Subcutaneous abdominal adipose tissue (tissue), 5 donors: Measurements from ENCODE around the gene FBXO24.
"Not testable (repeated sequence)": the region's sequence is repeated elsewhere in the genome, so short reads cannot be mapped to it uniquely, and the experiment has no call there.

Source experiments
- H3K27ac ChIP-seq: one replicate; pipeline ENCODE4 v1.7.0; 2013; ENCODE audit warnings: low read depth, mild to moderate bottlenecking, inconsistent platforms, low read length, moderate library complexity
- H3K27me3 ChIP-seq, 5 donors: one replicate each; pipeline ENCODE4 v1.7.0; 2013; ENCODE audit warnings: low read length in 5 of 5, inconsistent platforms in 1 of 5; ENCODE audit not compliant: control insufficient read depth in 5 of 5, insufficient read depth in 4 of 5
- H3K36me3 ChIP-seq, 5 donors: one replicate each; pipeline ENCODE4 v1.7.0; 2013; ENCODE audit warnings: low read length in 5 of 5; ENCODE audit not compliant: control insufficient read depth in 5 of 5, insufficient read depth in 5 of 5
- H3K4me1 ChIP-seq, 5 donors: one replicate each; pipeline ENCODE4 v1.7.0; 2013; ENCODE audit warnings: low read length in 5 of 5, mild to moderate bottlenecking in 3 of 5, moderate library complexity in 1 of 5; ENCODE audit not compliant: control insufficient read depth in 5 of 5, insufficient read depth in 5 of 5
- H3K4me3 ChIP-seq, 5 donors: one replicate each; pipeline ENCODE4 v1.7.0; 2013; ENCODE audit warnings: low read length in 5 of 5, low read depth in 1 of 5
- H3K9ac ChIP-seq, 5 donors: one replicate each; pipeline ENCODE4 v1.7.0; 2013; ENCODE audit warnings: low read length in 5 of 5, mild to moderate bottlenecking in 4 of 5, moderate library complexity in 3 of 5
- H3K9me3 ChIP-seq, 5 donors: one replicate each; pipeline ENCODE4 v1.7.0; 2013; ENCODE audit warnings: low read length in 5 of 5; ENCODE audit not compliant: control insufficient read depth in 5 of 5
- donor health status: healthy.
- donor health status: healthy.
- donor health status: healthy.
- donor health status: healthy.
- donor health status: healthy.

The FBXO24 gene

DNA sequence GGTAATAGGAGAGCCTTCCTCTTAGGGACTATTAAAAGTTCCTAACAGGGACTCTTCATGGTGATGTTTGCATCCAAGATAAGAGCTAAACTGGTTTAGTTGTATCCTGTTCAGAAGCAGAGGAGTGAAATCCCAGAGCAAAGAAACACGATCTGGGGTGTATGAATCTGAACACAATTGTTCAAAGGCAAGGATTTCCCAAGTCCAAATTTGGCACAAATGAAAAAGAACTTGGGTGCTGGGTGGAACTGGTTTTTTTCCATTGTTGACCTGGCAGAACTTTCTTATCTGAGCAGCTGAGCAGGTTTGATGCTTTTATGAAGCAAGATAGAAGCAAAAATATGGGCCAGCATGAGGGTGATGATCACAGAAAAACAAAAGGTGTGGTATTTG lies 41.2 kb upstream of the FBXO24 start:
- peak overlapping the region in 2 of 5 donors; percentile 19 to 33 for H3K9ac ChIP-seq
- H3K9me3 ChIP-seq, result no peaks in the 10 kb centered on the region
- H3K4me1 ChIP-seq, result peaks cover 9 to 57% (median 20%) of the 10 kb centered on the region in 5 donors
- no peak overlapping the region for H3K4me3 ChIP-seq
- peaks cover 0 to 4% (median 0%) of the 10 kb centered on the region in 5 donors for H3K36me3 ChIP-seq
- H3K27me3 ChIP-seq, result no peaks in the 10 kb centered on the region
- peak overlapping the region; percentile 83 for H3K27ac ChIP-seq

DNA sequence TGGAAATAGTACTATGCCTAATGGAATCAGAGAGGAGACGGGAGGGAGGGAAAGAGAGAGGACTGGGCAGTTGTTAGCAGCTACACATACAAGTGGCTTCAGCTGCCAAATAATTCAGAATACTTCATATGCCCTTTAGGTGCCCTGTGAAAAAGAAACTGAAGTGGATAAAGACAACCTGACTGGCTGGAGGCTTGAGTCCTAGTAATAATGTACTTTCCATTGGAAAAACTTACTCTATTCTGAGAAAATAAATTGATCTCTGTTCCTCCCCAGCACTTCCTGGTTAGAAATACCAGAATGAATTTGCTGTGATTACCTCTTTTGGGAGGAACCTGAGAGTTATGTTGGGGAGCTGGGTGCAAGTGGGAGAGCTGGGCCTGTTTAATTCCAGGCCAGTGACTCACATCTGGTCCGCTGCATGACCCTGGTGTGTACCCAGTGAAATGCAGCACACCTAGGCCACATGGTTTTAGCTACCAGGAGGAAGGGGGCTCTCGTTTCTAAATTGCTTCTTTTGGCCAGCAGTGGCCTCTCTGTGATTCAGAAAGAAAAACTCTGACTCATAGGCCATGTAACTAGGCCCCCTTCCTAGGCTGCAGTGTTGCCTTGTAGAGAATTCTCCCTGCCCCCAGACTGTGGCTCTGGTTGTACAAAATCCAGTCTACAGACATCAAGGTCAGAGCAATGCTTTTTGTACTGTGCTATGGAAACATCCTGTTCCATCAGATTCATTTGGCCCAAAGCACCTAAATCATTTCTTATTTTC lies 40.6 kb upstream of the FBXO24 start:
- Histone ChIP-seq H3K4me3 (no peak overlapping the region), H3K9me3 (no peaks in the 10 kb centered on the region), H3K27me3 (no peaks in the 10 kb centered on the region), H3K27ac (peak overlapping the region; percentile 83), H3K4me1 (peaks cover 6 to 52% (median 15%) of the 10 kb centered on the region in 5 donors), H3K36me3 (peaks cover 0 to 7% (median 2%) of the 10 kb centered on the region in 5 donors), H3K9ac (peak overlapping the region in 3 of 5 donors; percentile 19 to 49 (median 45))

DNA sequence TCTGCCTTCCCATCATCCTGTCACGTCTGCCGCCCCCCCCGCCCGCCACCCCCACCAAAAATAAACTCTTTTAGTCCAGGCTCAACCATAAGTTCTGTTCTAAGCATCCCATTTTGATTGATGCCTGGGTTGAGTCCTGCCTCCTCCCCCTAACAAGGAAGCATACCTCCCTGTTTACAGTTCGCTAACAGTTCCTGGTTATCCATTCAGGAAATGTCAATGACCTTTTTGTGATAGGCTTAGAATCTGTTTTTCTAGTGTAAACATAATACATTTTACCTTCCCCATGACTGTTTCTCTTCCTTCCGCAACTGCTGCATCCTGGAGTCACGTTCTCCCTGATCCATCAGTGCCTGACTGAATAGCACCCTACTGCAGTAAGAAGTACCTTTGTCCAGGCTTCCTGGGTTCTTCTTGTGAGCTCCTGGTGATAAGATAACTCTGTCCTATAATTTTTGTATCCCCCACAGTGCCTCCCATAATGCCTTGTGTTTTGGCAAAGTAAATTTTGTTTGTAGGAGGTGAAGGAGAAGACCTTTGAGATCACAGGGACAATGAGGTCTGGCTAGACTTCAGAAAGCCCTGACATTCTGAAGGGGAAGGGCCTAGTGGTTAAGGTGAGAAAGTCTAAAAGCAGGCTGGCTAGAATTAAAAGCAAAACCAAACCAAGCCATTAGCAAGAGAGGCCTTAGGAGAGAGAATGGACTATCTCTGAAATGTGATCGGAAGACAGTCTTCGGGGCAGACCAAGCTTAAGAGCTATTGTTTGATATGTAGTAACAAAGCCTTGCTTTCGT lies 39.8 kb upstream of the FBXO24 start:
- no peaks in the 10 kb centered on the region for H3K9me3 ChIP-seq
- H3K27ac ChIP-seq, result peak overlapping the region; percentile 83
- H3K4me1 ChIP-seq, result peaks cover 6 to 52% (median 15%) of the 10 kb centered on the region in 5 donors
- peak overlapping the region in 2 of 5 donors; percentile 45 to 56 for H3K9ac ChIP-seq
- H3K27me3 ChIP-seq, result no peaks in the 10 kb centered on the region
- peak overlapping the region in 1 of 5 donors; percentile 36 for H3K4me3 ChIP-seq
- H3K36me3 ChIP-seq, result peaks cover 0 to 9% (median 2%) of the 10 kb centered on the region in 5 donors

DNA sequence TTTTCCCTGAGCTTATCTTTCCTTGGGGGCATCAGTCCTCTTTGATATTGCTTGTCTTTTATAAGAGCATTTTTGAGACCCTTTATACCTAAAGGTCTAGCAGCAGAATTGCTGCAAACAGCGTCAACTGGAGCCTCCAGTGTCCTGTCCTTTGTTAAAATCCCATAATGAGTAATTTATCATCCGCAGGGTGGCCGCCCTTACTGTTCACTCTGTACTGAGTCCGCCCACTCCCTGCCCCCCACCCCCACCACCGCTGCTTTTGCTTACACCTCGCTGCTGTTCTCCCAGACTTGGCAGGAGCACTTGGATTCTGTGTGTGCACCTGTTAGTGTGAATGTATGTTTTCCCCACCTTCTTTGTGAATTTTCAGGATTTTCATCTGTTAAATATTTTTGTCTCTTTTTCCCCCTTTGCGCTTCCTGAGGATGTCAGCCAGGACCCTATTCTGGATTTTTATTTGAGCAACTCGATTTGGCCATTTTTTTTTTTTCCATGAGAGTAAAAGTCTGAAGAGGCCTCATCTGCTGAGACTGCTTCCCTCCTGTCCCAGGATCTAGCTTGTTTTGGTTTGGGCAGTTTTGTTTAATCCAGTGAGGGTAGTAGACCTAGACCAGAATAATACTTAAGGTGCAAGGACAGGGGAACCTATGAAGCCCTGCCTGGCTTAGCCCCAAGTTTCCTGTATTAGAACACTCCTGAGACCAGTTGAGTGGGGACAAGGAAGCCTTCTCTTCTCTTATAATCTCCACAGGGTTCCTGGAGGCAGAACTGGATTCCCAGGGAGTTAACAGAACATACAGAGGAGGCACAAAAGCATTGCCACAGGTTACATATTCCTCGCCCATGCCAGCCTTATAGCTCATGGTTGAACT lies 39.0 kb upstream of the FBXO24 start:
- peak overlapping the region in 3 of 5 donors; percentile 21 to 56 (median 39) for H3K9ac ChIP-seq

DNA sequence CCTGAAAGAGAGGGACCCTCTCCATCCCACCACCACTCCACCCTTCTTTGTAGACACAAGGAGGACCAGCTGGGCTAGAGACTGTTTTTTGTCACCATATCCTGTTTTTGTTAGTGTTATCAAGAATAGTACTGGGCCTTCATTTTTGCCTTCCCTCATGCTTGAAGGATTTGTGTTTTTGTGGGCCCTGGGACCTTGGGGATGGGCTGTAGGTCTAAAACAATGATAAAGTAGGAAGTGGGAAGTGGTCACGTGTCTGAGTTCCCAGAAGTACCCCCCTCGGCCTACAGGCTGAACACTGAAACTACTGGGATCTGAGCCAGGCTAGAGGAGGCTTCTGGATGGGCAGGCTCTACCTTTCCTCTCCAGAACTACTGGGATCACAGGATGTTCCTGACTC lies 38.3 kb upstream of the FBXO24 start:
- peak overlapping the region; percentile 35 for H3K27ac ChIP-seq
- no peaks in the 10 kb centered on the region for H3K9me3 ChIP-seq
- H3K4me3 ChIP-seq, result no peak overlapping the region
- H3K27me3 ChIP-seq, result no peaks in the 10 kb centered on the region
- H3K4me1 ChIP-seq, result peaks cover 6 to 52% (median 15%) of the 10 kb centered on the region in 5 donors
- peak overlapping the region in 1 of 5 donors; percentile 56 for H3K9ac ChIP-seq
- peaks cover 2 to 19% (median 8%) of the 10 kb centered on the region in 5 donors for H3K36me3 ChIP-seq

More for the DNA sequence above, 39.0 kb upstream of the FBXO24 start:
- no peaks in the 10 kb centered on the region for H3K9me3 ChIP-seq
- H3K36me3 ChIP-seq, result peaks cover 0 to 12% (median 2%) of the 10 kb centered on the region in 5 donors
- H3K27me3 ChIP-seq, result no peaks in the 10 kb centered on the region
- H3K4me1 ChIP-seq, result peaks cover 6 to 52% (median 15%) of the 10 kb centered on the region in 5 donors
- peak overlapping the region; percentile 83 for H3K27ac ChIP-seq
- H3K4me3 ChIP-seq, result no peak overlapping the region

DNA sequence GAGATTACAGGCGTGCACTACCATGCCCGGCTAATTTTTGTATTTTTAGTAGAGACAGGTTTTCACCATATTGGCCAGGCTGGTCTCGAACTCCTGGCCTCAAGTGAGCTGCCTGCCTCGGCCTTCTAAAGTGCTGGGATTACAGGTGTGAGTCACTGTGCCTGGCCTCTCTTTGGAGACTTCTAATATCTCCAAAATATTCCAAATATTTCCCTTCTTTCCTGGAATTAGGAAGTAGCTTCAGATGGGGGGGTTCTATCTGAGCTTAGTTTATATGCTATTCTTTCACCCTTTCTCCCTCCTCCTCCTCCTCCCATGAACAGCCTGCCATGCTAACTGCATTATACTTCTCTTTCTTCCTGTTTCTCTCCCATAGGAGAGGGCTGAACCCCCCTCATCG lies 37.7 kb upstream of the FBXO24 start:
- H3K9ac ChIP-seq, H3K4me3 ChIP-seq, H3K27me3 ChIP-seq, H3K9me3 ChIP-seq: not testable (repeated sequence)
- Histone ChIP-seq H3K4me1 (peaks cover 6 to 52% (median 15%) of the 10 kb centered on the region in 5 donors), H3K27ac (peak overlapping the region; percentile 35), H3K36me3 (peaks cover 2 to 23% (median 14%) of the 10 kb centered on the region in 5 donors)

DNA sequence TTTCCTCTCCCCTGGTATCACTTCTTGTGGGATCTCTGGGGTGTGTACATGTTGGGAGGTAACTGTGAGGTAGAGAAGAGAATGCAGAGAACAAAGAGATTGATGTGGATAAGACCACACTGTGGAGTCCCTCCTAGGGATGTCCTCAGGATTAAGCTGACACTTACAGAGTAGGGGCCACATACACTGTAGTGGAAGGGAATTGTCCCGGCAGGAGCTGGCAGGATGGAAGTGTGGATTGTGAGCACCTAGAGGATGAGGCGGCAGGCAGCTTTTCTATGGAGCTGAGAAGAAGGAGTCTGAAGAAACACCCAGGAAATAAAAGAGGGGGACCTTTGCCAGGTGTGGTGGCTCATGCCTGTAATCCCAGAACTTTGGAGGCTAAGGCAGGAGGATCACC lies 33.6 kb upstream of the FBXO24 start:
- H3K36me3 ChIP-seq, result peaks cover 2 to 39% (median 35%) of the 10 kb centered on the region in 5 donors
- H3K9me3 ChIP-seq, result no peaks in the 10 kb centered on the region

DNA sequence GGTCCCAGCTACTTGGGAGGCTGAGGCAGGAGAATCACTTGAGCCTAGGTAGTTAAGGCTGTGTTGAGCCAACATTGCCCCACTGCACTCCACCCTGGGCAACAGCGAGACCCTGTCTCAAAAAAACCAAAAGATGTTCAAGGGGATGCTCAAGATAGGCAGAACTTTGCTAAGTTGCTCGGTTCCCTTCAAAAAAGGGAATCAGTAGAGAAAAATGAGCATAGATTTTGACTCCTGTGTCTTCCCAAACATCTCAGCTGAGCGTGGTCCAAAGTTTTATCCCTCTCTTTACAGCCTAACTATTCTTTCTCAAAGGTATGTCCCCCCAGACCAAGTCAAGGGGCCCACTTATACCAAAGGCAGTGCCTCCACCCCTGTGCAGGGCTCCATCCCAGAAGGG lies 33.1 kb upstream of the FBXO24 start:
- Histone ChIP-seq H3K9me3 (no peaks in the 10 kb centered on the region), H3K27me3 (no peaks in the 10 kb centered on the region), H3K9ac (no peak overlapping the region), H3K4me1 (peaks cover 0 to 11% (median 9%) of the 10 kb centered on the region in 5 donors), H3K4me3 (no peak overlapping the region), H3K27ac (no peak overlapping the region), H3K36me3 (peaks cover 2 to 39% (median 35%) of the 10 kb centered on the region in 5 donors)

More for the DNA sequence above, 33.6 kb upstream of the FBXO24 start:
- no peaks in the 10 kb centered on the region for H3K27me3 ChIP-seq
- no peak overlapping the region for H3K9ac ChIP-seq
- H3K4me3 ChIP-seq, result no peak overlapping the region
- H3K27ac ChIP-seq, result no peak overlapping the region
- peaks cover 0 to 16% (median 14%) of the 10 kb centered on the region in 5 donors for H3K4me1 ChIP-seq

DNA sequence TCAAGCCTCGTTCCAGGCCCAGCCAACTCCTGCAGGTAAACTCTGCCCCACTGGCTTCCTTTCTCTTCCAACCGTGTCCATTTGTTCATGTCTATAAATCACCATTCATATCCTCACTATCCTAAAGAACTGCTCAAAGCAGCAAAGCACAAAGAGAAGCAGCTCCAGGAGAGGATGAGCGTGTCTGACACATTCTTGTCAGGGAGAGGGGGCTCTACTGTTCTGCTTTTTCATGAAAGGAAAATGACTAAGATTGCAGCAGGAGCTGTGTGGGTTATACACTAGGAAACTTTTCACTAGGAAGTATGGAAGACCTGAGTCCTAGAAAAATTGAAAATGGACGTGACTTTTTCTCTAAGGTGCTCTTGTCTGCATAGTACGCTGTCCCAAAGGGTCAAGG lies 30.4 kb upstream of the FBXO24 start:
- Histone ChIP-seq H3K9ac (peak overlapping the region in 1 of 5 donors; percentile 12), H3K36me3 (peaks cover 0 to 37% (median 30%) of the 10 kb centered on the region in 5 donors), H3K4me1 (peaks cover 1 to 20% (median 10%) of the 10 kb centered on the region in 5 donors), H3K27ac (no peak overlapping the region), H3K4me3 (no peak overlapping the region), H3K27me3 (no peaks in the 10 kb centered on the region), H3K9me3 (no peaks in the 10 kb centered on the region)
